K562 (cell line): ENCODE measurements around the gene SND1. TPM values are rescaled to one million over a fixed set of nuclear protein-coding genes. Genes with fewer than 3 reads are reported as not detected.

Experiments
- ARNT ChIP-seq, 2 experiments: fragments of 450-650 bp; IDR thresholded peaks; 2 replicates each; pipeline ENCODE4 v1.6.1; 2016; ENCODE audit warnings: mild to moderate bottlenecking in 1 of 2
- C11orf30 ChIP-seq: fragments of 450-650 bp; IDR thresholded peaks from 2 replicates; pipeline ENCODE4 v1.6.1; 2016; ENCODE audit warnings: low read depth, mild to moderate bottlenecking
- CEBPG ChIP-seq, 3 experiments: fragments of 200-800 bp in 1 of 3; sonication (Bioruptor generic) in 1 of 3; sonication (generic) in 1 of 3; formaldehyde crosslinking in 1 of 3; IDR thresholded peaks in 2 of 3; conservative IDR thresholded peaks in 1 of 3; 2 replicates each; pipeline versions ENCODE4 v1.6.1 to v1.8.0; 2016 to 2022; ENCODE audit warnings: missing compliant biosample characterization in 2 of 3, missing genetic modification characterization in 2 of 3, mild to moderate bottlenecking in 1 of 3, missing genetic modification reagents in 1 of 3
- CHD1 ChIP-seq: fragments of 200-600 bp; sonication (generic); IDR thresholded peaks from one replicate; pipeline ENCODE4 v1.6.1; 2012; ENCODE audit warnings: mild to moderate bottlenecking, moderate library complexity, low read length, inconsistent platforms
- DIDO1 ChIP-seq: fragments of 450-650 bp; IDR thresholded peaks from 2 replicates; pipeline ENCODE4 v1.6.1; 2016; ENCODE audit warnings: low read depth, missing biosample characterization, missing genetic modification characterization
- ELK1 ChIP-seq: sonication (generic); formaldehyde crosslinking; IDR thresholded peaks from 2 replicates; pipeline ENCODE4 v1.8.1; 2022; ENCODE audit warnings: missing genetic modification reagents
- HDAC6 ChIP-seq: IDR thresholded peaks from 2 replicates; pipeline ENCODE4 v1.6.1; 2012; ENCODE audit warnings: low read depth, mild to moderate bottlenecking, control low read depth, inconsistent platforms, low read length, moderate library complexity
- HDAC8 ChIP-seq: fragments of 450-650 bp; IDR thresholded peaks from 2 replicates; pipeline ENCODE4 v1.6.1; 2016; ENCODE audit warnings: mild to moderate bottlenecking, missing genetic modification characterization, moderate library complexity, missing compliant biosample characterization
- JUNB ChIP-seq: fragments of 450-650 bp; formaldehyde crosslinking; conservative IDR thresholded peaks from 2 replicates; pipeline ENCODE4 v1.4.0; 2020; ENCODE audit warnings: mild to moderate bottlenecking
- NFE2L1 ChIP-seq: fragments of 450-650 bp; IDR thresholded peaks from 2 replicates; pipeline ENCODE4 v1.6.1; 2016; ENCODE audit warnings: missing genetic modification characterization, low read depth, mild to moderate bottlenecking, missing compliant biosample characterization, moderate library complexity, borderline replicate concordance
- RCOR1 ChIP-seq, 2 experiments: IDR thresholded peaks; 2 replicates each; pipeline ENCODE4 v1.6.1; 2012; ENCODE audit warnings: low read depth in 2 of 2, low read length in 2 of 2, borderline replicate concordance in 1 of 2, improper control_type of control experiment in 1 of 2
- RUNX1 ChIP-seq: sonication (generic); IDR thresholded peaks from 2 replicates; pipeline ENCODE4 v1.6.1; 2016; ENCODE audit warnings: antibody characterized with exemption, low read depth
- TEAD2 ChIP-seq: fragments of 450-650 bp; IDR thresholded peaks from 2 replicates; pipeline ENCODE4 v1.6.1; 2016; ENCODE audit warnings: missing genetic modification characterization, control low read depth, missing compliant biosample characterization
- ZNF3 ChIP-seq: fragments of 250-450 bp; sonication (Bioruptor Pico); IDR thresholded peaks from 2 replicates; pipeline ENCODE4 v1.5.0; 2021; ENCODE audit warnings: mild to moderate bottlenecking, moderate library complexity
- ZNF79 ChIP-seq: fragments of 250-450 bp; sonication (Bioruptor Pico); IDR thresholded peaks from 2 replicates; pipeline ENCODE4 v1.4.0; 2020; ENCODE audit warnings: low read depth, mild to moderate bottlenecking, moderate library complexity
- polyA plus RNA-seq, 8 experiments: library from polyadenylated mRNA; depleted of rRNA in 4 of 8; stranded (reverse) in 5 of 8; unstranded in 3 of 8; fragments of >200 nt; fragmentation: Nextera tagmentation in 2 of 8; fragmentation: Illumina TruSeq in 1 of 8; extraction: Ambion mirVana in 2 of 8; extraction: Trizol in 1 of 8; gene quantifications; 2 replicates each; pipeline versions ENCODE4 v1.2.1 to v1.2.3, GENCODE V29; 2011 to 2014; ENCODE audit warnings: inconsistent platforms in 1 of 8, missing spikeins in 1 of 8
- total RNA-seq, 7 experiments: library from RNA; depleted of rRNA in 6 of 7; stranded (reverse); fragments of >200 nt in 6 of 7; fragmentation: Illumina TruSeq in 2 of 7; extraction: Trizol in 2 of 7; gene quantifications; 2 replicates each; pipeline versions ENCODE4 v1.2.1 to v1.2.3, GENCODE V29; 2011 to 2021; ENCODE audit warnings: low replicate concordance in 1 of 7
- TF ChIP-seq, protein P1 (sequence below): fragments of 250-450 bp; sonication (Bioruptor Pico); IDR thresholded peaks from 2 replicates; pipeline ENCODE4 v1.4.0; 2020
- TF ChIP-seq, protein P2 (sequence below): fragments of 450-650 bp; conservative IDR thresholded peaks from 2 replicates; pipeline ENCODE4 v1.6.1; 2016; ENCODE audit warnings: missing genetic modification characterization, low read depth, mild to moderate bottlenecking, control low read depth, missing compliant biosample characterization

SND1 gene
- total and polyA plus RNA-seq, 9 of the 15 experiments (the other 6 are each of a cell fraction or from before 2014, with no cell fraction given): 46.5 to 307 (median 191) TPM

GRCh38 chr7:127651556-127652332 lies at the start of gene SND1 (continued):
- TF ChIP-seq DIDO1 (tag): peak; percentile 69; the same call in 1 of the 2 replicates
- no peak for TF ChIP-seq CEBPG (CRISPR knock-in tag; IDR thresholded peaks at IDR 0.05)
- TF ChIP-seq CEBPG (tag; conservative IDR thresholded peaks at IDR 0.05 in 1 of 2, IDR thresholded peaks at IDR 0.05 in 1 of 2): no peak
- no peak for TF ChIP-seq NFE2L1 (tag)
- TF ChIP-seq ZNF79: peak; percentile 58; the same call in 1 of the 2 replicates
- no peak for TF ChIP-seq ZNF3 (CRISPR knock-in tag)
- TF ChIP-seq, protein P1, sequence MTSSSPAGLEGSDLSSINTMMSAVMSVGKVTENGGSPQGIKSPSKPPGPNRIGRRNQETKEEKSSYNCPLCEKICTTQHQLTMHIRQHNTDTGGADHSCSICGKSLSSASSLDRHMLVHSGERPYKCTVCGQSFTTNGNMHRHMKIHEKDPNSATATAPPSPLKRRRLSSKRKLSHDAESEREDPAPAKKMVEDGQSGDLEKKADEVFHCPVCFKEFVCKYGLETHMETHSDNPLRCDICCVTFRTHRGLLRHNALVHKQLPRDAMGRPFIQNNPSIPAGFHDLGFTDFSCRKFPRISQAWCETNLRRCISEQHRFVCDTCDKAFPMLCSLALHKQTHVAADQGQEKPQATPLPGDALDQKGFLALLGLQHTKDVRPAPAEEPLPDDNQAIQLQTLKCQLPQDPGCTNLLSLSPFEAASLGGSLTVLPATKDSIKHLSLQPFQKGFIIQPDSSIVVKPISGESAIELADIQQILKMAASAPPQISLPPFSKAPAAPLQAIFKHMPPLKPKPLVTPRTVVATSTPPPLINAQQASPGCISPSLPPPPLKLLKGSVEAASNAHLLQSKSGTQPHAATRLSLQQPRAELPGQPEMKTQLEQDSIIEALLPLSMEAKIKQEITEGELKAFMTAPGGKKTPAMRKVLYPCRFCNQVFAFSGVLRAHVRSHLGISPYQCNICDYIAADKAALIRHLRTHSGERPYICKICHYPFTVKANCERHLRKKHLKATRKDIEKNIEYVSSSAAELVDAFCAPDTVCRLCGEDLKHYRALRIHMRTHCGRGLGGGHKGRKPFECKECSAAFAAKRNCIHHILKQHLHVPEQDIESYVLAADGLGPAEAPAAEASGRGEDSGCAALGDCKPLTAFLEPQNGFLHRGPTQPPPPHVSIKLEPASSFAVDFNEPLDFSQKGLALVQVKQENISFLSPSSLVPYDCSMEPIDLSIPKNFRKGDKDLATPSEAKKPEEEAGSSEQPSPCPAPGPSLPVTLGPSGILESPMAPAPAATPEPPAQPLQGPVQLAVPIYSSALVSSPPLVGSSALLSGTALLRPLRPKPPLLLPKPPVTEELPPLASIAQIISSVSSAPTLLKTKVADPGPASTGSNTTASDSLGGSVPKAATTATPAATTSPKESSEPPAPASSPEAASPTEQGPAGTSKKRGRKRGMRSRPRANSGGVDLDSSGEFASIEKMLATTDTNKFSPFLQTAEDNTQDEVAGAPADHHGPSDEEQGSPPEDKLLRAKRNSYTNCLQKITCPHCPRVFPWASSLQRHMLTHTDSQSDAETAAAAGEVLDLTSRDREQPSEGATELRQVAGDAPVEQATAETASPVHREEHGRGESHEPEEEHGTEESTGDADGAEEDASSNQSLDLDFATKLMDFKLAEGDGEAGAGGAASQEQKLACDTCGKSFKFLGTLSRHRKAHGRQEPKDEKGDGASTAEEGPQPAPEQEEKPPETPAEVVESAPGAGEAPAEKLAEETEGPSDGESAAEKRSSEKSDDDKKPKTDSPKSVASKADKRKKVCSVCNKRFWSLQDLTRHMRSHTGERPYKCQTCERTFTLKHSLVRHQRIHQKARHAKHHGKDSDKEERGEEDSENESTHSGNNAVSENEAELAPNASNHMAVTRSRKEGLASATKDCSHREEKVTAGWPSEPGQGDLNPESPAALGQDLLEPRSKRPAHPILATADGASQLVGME (CRISPR knock-in tag): peak; percentile 0; the same call in 1 of the 2 replicates
- peak; percentile 58; the same call in 1 of the 2 replicates for TF ChIP-seq RUNX1
- TF ChIP-seq HDAC6: peak; percentile 55; the same call in 1 of the 2 replicates
- TF ChIP-seq C11orf30: peak; percentile 98
- no peak for TF ChIP-seq HDAC8 (tag)
- no peak for TF ChIP-seq CHD1
- TF ChIP-seq RCOR1 (IDR thresholded peaks at IDR 0.05; ENCODE audit: borderline replicate concordance in 1 of 2, low read depth in 2 of 2, low read length in 2 of 2): no peak; a peak in 1 of 4 replicates
- TF ChIP-seq ARNT (IDR thresholded peaks at IDR 0.05): no peak
- TF ChIP-seq ELK1 (CRISPR knock-in tag): peak; percentile 97
- TF ChIP-seq, protein P2, sequence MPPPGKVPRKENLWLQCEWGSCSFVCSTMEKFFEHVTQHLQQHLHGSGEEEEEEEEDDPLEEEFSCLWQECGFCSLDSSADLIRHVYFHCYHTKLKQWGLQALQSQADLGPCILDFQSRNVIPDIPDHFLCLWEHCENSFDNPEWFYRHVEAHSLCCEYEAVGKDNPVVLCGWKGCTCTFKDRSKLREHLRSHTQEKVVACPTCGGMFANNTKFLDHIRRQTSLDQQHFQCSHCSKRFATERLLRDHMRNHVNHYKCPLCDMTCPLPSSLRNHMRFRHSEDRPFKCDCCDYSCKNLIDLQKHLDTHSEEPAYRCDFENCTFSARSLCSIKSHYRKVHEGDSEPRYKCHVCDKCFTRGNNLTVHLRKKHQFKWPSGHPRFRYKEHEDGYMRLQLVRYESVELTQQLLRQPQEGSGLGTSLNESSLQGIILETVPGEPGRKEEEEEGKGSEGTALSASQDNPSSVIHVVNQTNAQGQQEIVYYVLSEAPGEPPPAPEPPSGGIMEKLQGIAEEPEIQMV (tag): no peak
- TF ChIP-seq TEAD2 (tag): 0 out of 2 replicates have a peak, but pooled peaks have one; percentile 38
- no peak for TF ChIP-seq JUNB (CRISPR knock-in tag)
